ENCODE results near the gene CFAP46.

The CFAP46 gene

GRCh38 chr10:132858121-132859081, 84.0 kb downstream of the CFAP46 start:
- no peak for TF ChIP-seq EZH2 (IDR thresholded peaks at IDR 0.05; ENCODE audit: borderline replicate concordance, low read depth, low read length, severe bottlenecking)
- DNase-seq (peak; percentile 4), ATAC-seq (ENCODE audit: insufficient read depth, low read depth) (no peak)
- no peak overlapping the region for H3K4me2 ChIP-seq (ENCODE audit: insufficient read depth, low read length)
- no peaks in the 10 kb centered on the region for H3K9me3 ChIP-seq (ENCODE audit: insufficient read depth, low read length, severe bottlenecking)
- H3K9ac ChIP-seq (ENCODE audit: low read depth, low read length) = no peak overlapping the region
- no peaks in the 10 kb centered on the region for H4K20me1 ChIP-seq (ENCODE audit: insufficient read depth, low read length)
- H3K36me3 ChIP-seq (ENCODE audit: insufficient read depth, low read length) = no peaks in the 10 kb centered on the region
- no peak overlapping the region for H2AFZ ChIP-seq (ENCODE audit: low read depth, low read length)
- H3K27ac ChIP-seq (ENCODE audit: low read length) = no peak overlapping the region
- H3K4me1 ChIP-seq (ENCODE audit: insufficient read depth, low read length) = peaks cover 11% of the 10 kb centered on the region
- no peaks in the 10 kb centered on the region for H3K79me2 ChIP-seq (ENCODE audit: insufficient read depth, low read length)
- no peaks in the 10 kb centered on the region for H3K27me3 ChIP-seq (ENCODE audit: insufficient read depth, low read length, poor library complexity)
- no peak overlapping the region for H3K4me3 ChIP-seq (ENCODE audit: low read depth in 1 of 2, low read length in 2 of 2)

- no peak overlapping the region for H3K4me2 ChIP-seq (ENCODE audit: insufficient read depth, low read length)
- H3K27me3 ChIP-seq (ENCODE audit: insufficient read depth, low read length, poor library complexity) = peaks cover 5% of the 10 kb centered on the region
- TF ChIP-seq EZH2 (IDR thresholded peaks at IDR 0.05; ENCODE audit: borderline replicate concordance, low read depth, low read length, severe bottlenecking) (no peak), CTCF (IDR thresholded peaks at IDR 0.05; ENCODE audit: borderline replicate concordance, extremely low read depth, low read length, poor library complexity, severe bottlenecking) (no peak)
- no peak overlapping the region for H3K9ac ChIP-seq (ENCODE audit: low read depth, low read length)
- H3K27ac ChIP-seq (ENCODE audit: low read length) = no peak overlapping the region
- H3K36me3 ChIP-seq (ENCODE audit: insufficient read depth, low read length) = no peaks in the 10 kb centered on the region
- H2AFZ ChIP-seq (ENCODE audit: low read depth, low read length) = no peak overlapping the region
- DNase-seq (peak; percentile 2), ATAC-seq (ENCODE audit: insufficient read depth, low read depth) (no peak)
- H3K79me2 ChIP-seq (ENCODE audit: insufficient read depth, low read length) = no peaks in the 10 kb centered on the region
- no peaks in the 10 kb centered on the region for H3K9me3 ChIP-seq (ENCODE audit: insufficient read depth, low read length, severe bottlenecking)
- no peak overlapping the region for H3K4me3 ChIP-seq (ENCODE audit: low read depth in 1 of 2, low read length in 2 of 2)
- no peaks in the 10 kb centered on the region for H4K20me1 ChIP-seq (ENCODE audit: insufficient read depth, low read length)
- no peaks in the 10 kb centered on the region for H3K4me1 ChIP-seq (ENCODE audit: insufficient read depth, low read length)
Observed at GRCh38 chr10:132856869-132857524, 85.4 kb downstream of the CFAP46 start.

GRCh38 chr10:132855889-132856288, 86.5 kb downstream of the CFAP46 start:
- no peaks in the 10 kb centered on the region for H3K4me1 ChIP-seq (ENCODE audit: insufficient read depth, low read length)
- ATAC-seq (ENCODE audit: insufficient read depth, low read depth) (no peak), DNase-seq (no peak)
- H3K4me2 ChIP-seq (ENCODE audit: insufficient read depth, low read length) = no peak overlapping the region
- H2AFZ ChIP-seq (ENCODE audit: low read depth, low read length) = no peak overlapping the region
- H3K9ac ChIP-seq (ENCODE audit: low read depth, low read length) = no peak overlapping the region
- H3K36me3 ChIP-seq (ENCODE audit: insufficient read depth, low read length) = no peaks in the 10 kb centered on the region
- H3K27me3 ChIP-seq (ENCODE audit: insufficient read depth, low read length, poor library complexity) = peaks cover 5% of the 10 kb centered on the region
- H3K4me3 ChIP-seq (ENCODE audit: low read depth in 1 of 2, low read length in 2 of 2) = no peak overlapping the region
- H3K79me2 ChIP-seq (ENCODE audit: insufficient read depth, low read length) = no peaks in the 10 kb centered on the region
- no peaks in the 10 kb centered on the region for H4K20me1 ChIP-seq (ENCODE audit: insufficient read depth, low read length)
- H3K27ac ChIP-seq (ENCODE audit: low read length) = no peak overlapping the region
- no peaks in the 10 kb centered on the region for H3K9me3 ChIP-seq (ENCODE audit: insufficient read depth, low read length, severe bottlenecking)
- TF ChIP-seq EZH2 (IDR thresholded peaks at IDR 0.05; ENCODE audit: borderline replicate concordance, low read depth, low read length, severe bottlenecking) (no peak), CTCF (IDR thresholded peaks at IDR 0.05; ENCODE audit: borderline replicate concordance, extremely low read depth, low read length, poor library complexity, severe bottlenecking) (no peak)

DNA sequence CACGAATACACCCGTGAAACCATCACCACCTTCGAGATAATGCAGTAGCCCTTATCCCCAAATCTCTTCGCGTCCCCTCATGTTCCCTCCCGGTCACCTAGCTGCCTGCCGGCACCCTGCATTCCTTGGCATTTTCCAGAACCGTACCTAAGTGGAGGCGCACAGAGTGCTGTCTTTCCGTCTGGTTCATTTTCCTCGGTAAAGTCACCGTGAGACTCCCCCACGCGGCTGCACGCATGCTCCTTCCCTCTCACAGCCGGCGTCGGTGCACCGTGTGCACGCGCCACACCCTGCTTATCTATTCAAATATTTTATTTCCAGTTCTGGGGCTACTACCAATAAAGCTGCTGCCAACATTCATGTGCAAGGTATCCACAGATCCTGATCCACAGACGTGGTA, 90.9 kb downstream of the CFAP46 start:
- H3K4me3 ChIP-seq (ENCODE audit: low read depth in 1 of 2, low read length in 2 of 2) = no peak overlapping the region
- no peak overlapping the region for H3K4me2 ChIP-seq (ENCODE audit: insufficient read depth, low read length)
- peak; percentile 1 for DNase-seq
- H4K20me1 ChIP-seq (ENCODE audit: insufficient read depth, low read length) = no peaks in the 10 kb centered on the region
- no peaks in the 10 kb centered on the region for H3K36me3 ChIP-seq (ENCODE audit: insufficient read depth, low read length)
- H3K9me3 ChIP-seq (ENCODE audit: insufficient read depth, low read length, severe bottlenecking) = no peaks in the 10 kb centered on the region
- no peak for TF ChIP-seq CTCF (IDR thresholded peaks at IDR 0.05; ENCODE audit: borderline replicate concordance, extremely low read depth, low read length, poor library complexity, severe bottlenecking)
- no peak for TF ChIP-seq EZH2 (IDR thresholded peaks at IDR 0.05; ENCODE audit: borderline replicate concordance, low read depth, low read length, severe bottlenecking)
- no peak overlapping the region for H3K9ac ChIP-seq (ENCODE audit: low read depth, low read length)
- no peak overlapping the region for H2AFZ ChIP-seq (ENCODE audit: low read depth, low read length)
- peaks cover 5% of the 10 kb centered on the region for H3K27me3 ChIP-seq (ENCODE audit: insufficient read depth, low read length, poor library complexity)
- H3K27ac ChIP-seq (ENCODE audit: low read length) = no peak overlapping the region
- peaks cover 18% of the 10 kb centered on the region for H3K4me1 ChIP-seq (ENCODE audit: insufficient read depth, low read length)
- ATAC-seq (ENCODE audit: insufficient read depth, low read depth) = no peak
- H3K79me2 ChIP-seq (ENCODE audit: insufficient read depth, low read length) = no peaks in the 10 kb centered on the region
